Naive thymus-derived CD4-positive, alpha-beta T cell (primary cell): ENCODE data around the gene PARD3B. TPM values are rescaled to one million over a fixed set of nuclear protein-coding genes. Genes with fewer than 3 reads are reported as not detected.

Source experiments
- ATAC-seq: fragments of 150-1000 bp; cut with Tn5 transposase; 2 replicates; pipeline ENCODE4 v1.10.0; 2021; ENCODE audit warnings: mild to moderate bottlenecking, moderate library complexity
- CTCF ChIA-PET: fragments of 350-600 bp; sonication (Branson Sonifier 250); formaldehyde crosslinking; loops from one replicate; lab custom pipeline; 2021; ENCODE audit warnings: antibody characterized with exemption; lab: Charles Lee
- POLR2A ChIA-PET: fragments of 350-600 bp; sonication (Branson Sonifier 250); formaldehyde crosslinking; loops from one replicate; lab custom pipeline; 2021; ENCODE audit warnings: antibody characterized with exemption, inconsistent platforms; lab: Charles Lee
- DNase-seq, 9 donors: peaks; one replicate each; pipeline versions ENCODE4 v3.0.0 to v3.0.0-alpha.2; 2020 to 2022; ENCODE audit warnings: mixed read lengths in 1 of 9
- H3K27ac ChIP-seq: one replicate; pipeline ENCODE4 v1.7.0; 2013; ENCODE audit warnings: mild to moderate bottlenecking, low read depth, low read length, moderate library complexity
- H3K27me3 ChIP-seq, 2 donors: one replicate each; pipeline ENCODE4 v1.7.0; 2013; ENCODE audit warnings: low read length in 2 of 2, mild to moderate bottlenecking in 2 of 2, moderate library complexity in 2 of 2; ENCODE audit not compliant: control insufficient read depth in 2 of 2, insufficient read depth in 2 of 2
- H3K36me3 ChIP-seq, 3 experiments: 1 replicate in 2 of 3; 2 replicates in 1 of 3; pipeline ENCODE4 v1.7.0; 2013; ENCODE audit warnings: low read length in 3 of 3, mild to moderate bottlenecking in 3 of 3, moderate library complexity in 1 of 3; ENCODE audit not compliant: insufficient read depth in 3 of 3, control insufficient read depth in 2 of 3
- H3K4me1 ChIP-seq, 2 donors: one replicate each; pipeline ENCODE4 v1.7.0; 2013; ENCODE audit warnings: low read length in 2 of 2, mild to moderate bottlenecking in 2 of 2, moderate library complexity in 1 of 2; ENCODE audit not compliant: control insufficient read depth in 2 of 2, insufficient read depth in 2 of 2
- H3K4me3 ChIP-seq: 2 replicates; pipeline ENCODE4 v1.7.0; 2013; ENCODE audit warnings: mild to moderate bottlenecking, low read length
- H3K9me3 ChIP-seq, 3 experiments: 1 replicate in 2 of 3; 2 replicates in 1 of 3; pipeline ENCODE4 v1.7.0; 2013; ENCODE audit warnings: low read length in 3 of 3; ENCODE audit not compliant: control insufficient read depth in 2 of 3
- H3K27ac Mint-ChIP-seq, 9 donors: one replicate each; pipeline ENCODE4 v1.8.0; 2020 to 2022; ENCODE audit warnings: mixed read lengths in 9 of 9, mild to moderate bottlenecking in 8 of 9, moderate library complexity in 5 of 9, inconsistent platforms in 2 of 9
- H3K27me3 Mint-ChIP-seq, 5 donors: one replicate each; pipeline ENCODE4 v1.8.0; 2021 to 2022; ENCODE audit warnings: mixed read lengths in 5 of 5, mild to moderate bottlenecking in 1 of 5
- H3K36me3 Mint-ChIP-seq, 5 donors: one replicate each; pipeline ENCODE4 v1.8.0; 2020 to 2022; ENCODE audit warnings: mixed read lengths in 5 of 5, mild to moderate bottlenecking in 3 of 5, inconsistent platforms in 1 of 5
- H3K4me1 Mint-ChIP-seq, 7 donors: one replicate each; pipeline ENCODE4 v1.8.0; 2020 to 2022; ENCODE audit warnings: mixed read lengths in 7 of 7, mild to moderate bottlenecking in 3 of 7, inconsistent platforms in 1 of 7
- H3K4me3 Mint-ChIP-seq, 10 donors: one replicate each; pipeline ENCODE4 v1.8.0; 2020 to 2022; ENCODE audit warnings: mild to moderate bottlenecking in 10 of 10, mixed read lengths in 10 of 10, moderate library complexity in 6 of 10, inconsistent platforms in 2 of 10
- H3K9me3 Mint-ChIP-seq, 11 donors: one replicate each; pipeline ENCODE4 v1.8.0; 2020 to 2022; ENCODE audit warnings: mixed read lengths in 11 of 11, mild to moderate bottlenecking in 4 of 11, inconsistent platforms in 1 of 11, moderate library complexity in 1 of 11
- intact Hi-C, 2 donors: fragments of 100-400 bp; cut with micrococcal nuclease; formaldehyde crosslinking; loops; one replicate each; pipeline ENCODE4 v1.15.1; 2023
- polyA plus RNA-seq, 2 donors: library from polyadenylated mRNA; unstranded; fragments of 300-500 nt; fragmentation: Illumina TruSeq; gene quantifications; one replicate each; pipeline ENCODE4 v1.2.3, GENCODE V29; 2021
- total RNA-seq, 6 experiments: library from RNA in 5 of 6; stranded (reverse) in 5 of 6; gene quantifications; 1 replicate in 5 of 6; 2 replicates in 1 of 6; pipeline ENCODE4 v1.2.3 and lab custom pipeline; 2021 to 2026

Gene PARD3B
- total and polyA plus RNA-seq, 7 experiments from 2014 or later, result 0.22 to 4.0 (median 0.87) TPM

DNA sequence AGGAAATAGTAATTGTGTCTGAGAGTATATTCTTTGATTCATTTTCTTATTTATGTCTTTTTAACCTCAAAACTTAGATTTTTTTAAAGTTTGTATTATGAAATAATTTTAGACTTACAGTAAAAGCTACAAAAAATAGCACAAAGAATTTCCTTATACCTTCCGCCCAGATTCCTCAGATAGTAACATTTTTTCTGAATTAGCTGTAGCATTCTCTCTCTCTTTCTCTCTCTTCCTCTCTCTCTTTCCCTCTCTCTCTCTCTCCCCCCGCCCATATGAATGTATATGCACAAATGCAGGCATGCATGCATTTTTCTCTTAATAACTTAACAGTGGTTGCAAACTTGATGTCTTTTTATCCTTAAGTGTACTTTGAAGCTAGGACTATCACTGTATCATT, 776.0 kb downstream of the PARD3B start:
- intact Hi-C loops, result no loop called here
- H3K27me3 Mint-ChIP-seq, result peaks cover 0 to 23% (median 0%) of the 10 kb centered on the region in 5 donors

DNA sequence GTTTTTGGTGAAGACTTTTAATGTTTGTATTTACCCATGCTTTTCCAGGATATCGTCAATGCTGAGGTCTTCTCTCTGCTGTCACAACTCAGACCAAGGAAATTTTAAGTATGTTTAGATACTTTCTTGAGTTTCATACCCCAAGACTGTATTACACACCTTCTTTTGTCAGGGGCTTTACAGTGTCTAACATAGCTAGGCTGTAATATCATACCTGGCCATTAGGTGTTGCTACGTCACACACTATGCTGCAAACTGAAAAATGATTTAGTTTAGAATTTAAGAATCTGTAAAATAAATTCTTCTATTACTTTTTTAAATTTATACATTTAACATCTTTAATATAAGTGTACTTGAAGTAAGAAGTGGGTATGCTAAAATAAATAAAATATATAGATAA, 778.7 kb downstream of the PARD3B start:
- intact Hi-C loops, result loop anchor here in 1 of 2 donors (2.0 kb wide), 1 partner anchor 355 kb away; no protein-coding TSS in a partner anchor
- no peaks in the 10 kb centered on the region for H3K9me3 ChIP-seq
- no peaks in the 10 kb centered on the region for H3K27me3 ChIP-seq
- Mint-ChIP-seq H3K27me3 (peaks cover 0 to 30% (median 0%) of the 10 kb centered on the region in 5 donors), H3K4me3 (no peak overlapping the region), H3K36me3 (peaks cover 0 to 5% (median 0%) of the 10 kb centered on the region in 5 donors), H3K9me3 (peaks cover 0 to 11% (median 2%) of the 10 kb centered on the region in 11 donors), H3K27ac (no peak overlapping the region), H3K4me1 (no peaks in the 10 kb centered on the region)
- no peaks in the 10 kb centered on the region for H3K36me3 ChIP-seq
- ATAC-seq (no peak), DNase-seq (no peak)
- H3K4me3 ChIP-seq, result no peak overlapping the region
- ChIA-PET POLR2A (no interaction called here), CTCF (no interaction called here)
- H3K27ac ChIP-seq, result no peak overlapping the region
- no peaks in the 10 kb centered on the region for H3K4me1 ChIP-seq

More for the DNA sequence above, 776.0 kb downstream of the PARD3B start:
- Mint-ChIP-seq H3K9me3 (peaks cover 0 to 11% (median 3%) of the 10 kb centered on the region in 11 donors), H3K4me3 (no peak overlapping the region), H3K36me3 (peaks cover 0 to 7% (median 0%) of the 10 kb centered on the region in 5 donors), H3K4me1 (no peaks in the 10 kb centered on the region), H3K27ac (no peak overlapping the region)
- ChIA-PET POLR2A (interaction anchor here (0.8 kb wide), 1 partner anchor 449 kb away, joined by 3 read pairs; no protein-coding TSS in a partner anchor), CTCF (no interaction called here)
- Histone ChIP-seq H3K4me1 (no peaks in the 10 kb centered on the region), H3K27me3 (no peaks in the 10 kb centered on the region), H3K9me3 (no peaks in the 10 kb centered on the region), H3K27ac (no peak overlapping the region), H3K4me3 (no peak overlapping the region), H3K36me3 (no peaks in the 10 kb centered on the region)
- DNase-seq (no peak), ATAC-seq (no peak)

DNA sequence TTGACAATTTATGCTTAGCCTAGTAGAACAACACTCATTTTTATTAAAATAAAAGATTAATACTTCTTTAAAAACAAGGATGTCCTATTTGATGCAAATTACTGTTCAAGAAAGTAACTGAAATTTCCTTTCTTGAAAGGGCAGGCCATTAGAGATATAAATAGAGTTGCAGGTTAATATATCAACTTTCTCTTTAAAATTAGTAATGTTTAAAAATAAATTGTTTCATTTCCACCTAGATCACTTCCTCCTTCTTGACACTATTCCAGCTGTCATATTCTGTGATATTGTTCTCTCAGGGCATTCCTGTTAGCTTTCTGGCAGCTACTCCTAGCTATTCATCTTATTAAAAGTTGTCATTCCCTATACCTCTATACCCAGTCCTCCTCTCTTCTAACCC, 779.1 kb downstream of the PARD3B start:
- no peak overlapping the region for H3K27ac Mint-ChIP-seq
- H3K4me1 ChIP-seq, result no peaks in the 10 kb centered on the region
- H3K27me3 Mint-ChIP-seq, result peaks cover 0 to 32% (median 0%) of the 10 kb centered on the region in 5 donors
- no peak for DNase-seq
- peaks cover 0 to 3% (median 0%) of the 10 kb centered on the region in 5 donors for H3K36me3 Mint-ChIP-seq
- H3K4me3 ChIP-seq, result no peak overlapping the region
- no peaks in the 10 kb centered on the region for H3K4me1 Mint-ChIP-seq
- H3K9me3 Mint-ChIP-seq, result peaks cover 0 to 11% (median 2%) of the 10 kb centered on the region in 11 donors
- H3K27me3 ChIP-seq, result no peaks in the 10 kb centered on the region
- ChIA-PET CTCF (no interaction called here), POLR2A (no interaction called here)
- no peaks in the 10 kb centered on the region for H3K36me3 ChIP-seq
- no peak overlapping the region for H3K4me3 Mint-ChIP-seq
- ATAC-seq, result no peak
- no peaks in the 10 kb centered on the region for H3K9me3 ChIP-seq
- intact Hi-C loops, result loop anchor here in 1 of 2 donors (2.0 kb wide), 1 partner anchor 354 kb away; no protein-coding TSS in a partner anchor
- H3K27ac ChIP-seq, result no peak overlapping the region

DNA sequence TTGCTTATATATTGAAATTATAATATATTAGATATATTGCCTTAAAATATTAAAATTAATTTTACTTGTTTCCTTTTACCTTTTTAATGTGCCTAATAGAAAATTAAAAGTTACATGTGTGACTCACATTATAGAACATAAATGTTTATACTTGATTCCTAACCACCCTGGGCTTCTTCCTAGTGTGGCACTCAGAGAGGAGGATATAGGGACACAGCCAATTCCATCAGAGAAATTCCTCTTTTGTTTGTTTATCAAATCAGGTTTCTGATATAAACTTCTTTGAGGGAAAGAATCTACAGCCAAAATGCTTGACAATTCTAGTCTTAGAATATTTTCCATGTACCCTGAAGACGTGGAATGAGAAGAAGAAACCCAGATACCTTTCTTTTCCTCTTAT, 788.1 kb downstream of the PARD3B start:
- H3K27me3 ChIP-seq, result no peaks in the 10 kb centered on the region
- peaks cover 0 to 13% (median 0%) of the 10 kb centered on the region in 5 donors for H3K27me3 Mint-ChIP-seq
- no peak overlapping the region for H3K27ac Mint-ChIP-seq
- no peaks in the 10 kb centered on the region for H3K36me3 ChIP-seq
- H3K9me3 Mint-ChIP-seq, result peaks cover 0 to 21% (median 8%) of the 10 kb centered on the region in 11 donors
- no peak overlapping the region for H3K27ac ChIP-seq
- ChIA-PET POLR2A (no interaction called here), CTCF (interaction anchor here (0.6 kb wide), 1 partner anchor 11 kb away, joined by 3 read pairs; no protein-coding TSS in a partner anchor)
- peaks cover 0 to 11% (median 6%) of the 10 kb centered on the region in 5 donors for H3K36me3 Mint-ChIP-seq
- H3K4me3 ChIP-seq, result no peak overlapping the region
- H3K4me1 ChIP-seq, result no peaks in the 10 kb centered on the region
- DNase-seq (no peak), ATAC-seq (no peak)
- H3K4me1 Mint-ChIP-seq, result no peaks in the 10 kb centered on the region
- no peak overlapping the region for H3K4me3 Mint-ChIP-seq
- H3K9me3 ChIP-seq, result no peaks in the 10 kb centered on the region
- intact Hi-C loops, result no loop called here

DNA sequence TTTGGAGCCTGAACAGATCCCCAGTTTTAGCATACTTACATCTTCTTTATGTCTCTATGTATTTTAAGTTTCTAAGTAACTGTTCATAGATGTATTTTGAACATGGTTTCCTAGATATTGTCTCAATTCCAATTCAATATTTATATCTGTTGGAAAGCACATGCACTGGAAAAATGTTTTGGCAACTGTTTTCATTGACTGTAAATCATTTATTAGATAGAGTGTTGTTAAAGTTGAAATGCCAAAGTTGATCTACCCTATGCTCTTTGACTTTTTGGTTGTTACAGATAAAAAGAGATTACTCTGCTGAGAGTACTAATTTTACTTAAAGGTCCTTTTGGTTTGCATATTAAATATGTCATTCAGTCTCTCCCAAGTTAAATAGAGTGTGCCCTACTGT, 792.0 kb downstream of the PARD3B start:
- peaks cover 0 to 13% (median 6%) of the 10 kb centered on the region in 5 donors for H3K36me3 Mint-ChIP-seq
- no peak overlapping the region for H3K4me3 Mint-ChIP-seq
- H3K9me3 Mint-ChIP-seq, result peaks cover 0 to 24% (median 8%) of the 10 kb centered on the region in 11 donors
- H3K4me1 ChIP-seq, result no peaks in the 10 kb centered on the region
- no peak overlapping the region for H3K27ac Mint-ChIP-seq
- intact Hi-C loops, result no loop called here
- H3K4me3 ChIP-seq, result no peak overlapping the region
- ATAC-seq, result no peak
- no peak for DNase-seq
- no peaks in the 10 kb centered on the region for H3K9me3 ChIP-seq
- no peaks in the 10 kb centered on the region for H3K36me3 ChIP-seq
- H3K4me1 Mint-ChIP-seq, result no peaks in the 10 kb centered on the region
- H3K27me3 ChIP-seq, result no peaks in the 10 kb centered on the region
- H3K27me3 Mint-ChIP-seq, result peaks cover 0 to 5% (median 0%) of the 10 kb centered on the region in 5 donors
- H3K27ac ChIP-seq, result no peak overlapping the region
- CTCF ChIA-PET, result no interaction called here
- POLR2A ChIA-PET, result no interaction called here

DNA sequence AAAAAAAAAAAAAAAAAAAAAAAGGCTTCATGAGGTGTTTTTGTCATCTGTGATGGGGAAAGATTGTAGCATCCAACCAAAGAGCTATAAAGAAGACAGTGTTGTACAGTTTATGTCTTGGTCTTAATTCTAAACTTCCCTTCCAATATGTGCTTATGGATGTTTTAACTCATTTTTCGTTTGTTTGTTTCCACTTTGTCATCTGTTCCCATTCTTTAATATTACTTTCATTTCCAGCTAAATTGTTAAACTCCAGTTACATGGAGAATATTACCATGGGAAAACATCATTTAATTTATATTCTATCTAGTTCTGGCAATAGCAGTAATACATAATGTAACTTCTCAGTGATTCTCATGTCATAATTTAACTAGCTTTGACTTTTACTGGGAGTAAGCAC, 792.9 kb downstream of the PARD3B start:
- Histone ChIP-seq H3K4me1 (no peaks in the 10 kb centered on the region), H3K36me3 (no peaks in the 10 kb centered on the region), H3K27me3 (no peaks in the 10 kb centered on the region), H3K27ac (no peak overlapping the region), H3K4me3 (no peak overlapping the region), H3K9me3 (no peaks in the 10 kb centered on the region)
- H3K27ac Mint-ChIP-seq, result no peak overlapping the region
- ChIA-PET POLR2A (no interaction called here), CTCF (no interaction called here)
- no peak overlapping the region for H3K4me3 Mint-ChIP-seq
- peaks cover 0 to 7% (median 0%) of the 10 kb centered on the region in 5 donors for H3K27me3 Mint-ChIP-seq
- H3K36me3 Mint-ChIP-seq, result peaks cover 0 to 13% (median 6%) of the 10 kb centered on the region in 5 donors
- intact Hi-C loops, result no loop called here
- DNase-seq (no peak), ATAC-seq (no peak)
- peaks cover 0 to 24% (median 8%) of the 10 kb centered on the region in 11 donors for H3K9me3 Mint-ChIP-seq
- no peaks in the 10 kb centered on the region for H3K4me1 Mint-ChIP-seq

- Mint-ChIP-seq H3K4me1 (no peaks in the 10 kb centered on the region), H3K4me3 (no peak overlapping the region), H3K36me3 (peaks cover 0 to 9% (median 3%) of the 10 kb centered on the region in 5 donors), H3K27me3 (peaks cover 0 to 11% (median 0%) of the 10 kb centered on the region in 5 donors), H3K27ac (no peak overlapping the region), H3K9me3 (peaks cover 0 to 23% (median 3%) of the 10 kb centered on the region in 11 donors)
- DNase-seq (no peak), ATAC-seq (no peak)
- Histone ChIP-seq H3K27ac (no peak overlapping the region), H3K27me3 (no peaks in the 10 kb centered on the region), H3K36me3 (no peaks in the 10 kb centered on the region), H3K4me1 (no peaks in the 10 kb centered on the region), H3K4me3 (no peak overlapping the region), H3K9me3 (no peaks in the 10 kb centered on the region)
- CTCF ChIA-PET, result no interaction called here
- POLR2A ChIA-PET, result no interaction called here
- intact Hi-C loops, result no loop called here
Measured at GRCh38 chr2:205343103-205343502, 797.8 kb downstream of the PARD3B start.
